Neural cell (in vitro differentiated cells): Measurements from ENCODE around the gene EPB41. TPM values are rescaled to one million over a fixed set of nuclear protein-coding genes. Genes with fewer than 3 reads are reported as not detected.

Source experiments
- H2AFZ ChIP-seq: fragments of 200-600, 300-800 bp; sonication (generic), shearing (Covaris generic); 2 replicates; pipeline ENCODE4 v1.6.0; 2014; ENCODE audit warnings: low read depth, mild to moderate bottlenecking, antibody characterized with exemption, low read length, moderate library complexity
- H3F3A ChIP-seq: fragments of 200-600 bp; shearing (Covaris generic); 2 replicates; pipeline ENCODE4 v1.6.1; 2016; ENCODE audit warnings: mild to moderate bottlenecking, moderate library complexity, mixed read lengths, antibody characterized with exemption, low read length; ENCODE audit not compliant: insufficient read depth, poor library complexity, severe bottlenecking
- H3K27ac ChIP-seq: fragments of 200-600, 300-800 bp; sonication (generic), shearing (Covaris generic); 2 replicates; pipeline ENCODE4 v1.5.1; 2014; ENCODE audit warnings: mild to moderate bottlenecking, low read length, moderate library complexity
- H3K27me3 ChIP-seq: fragments of 300-800, 200-600 bp; sonication (generic), shearing (Covaris generic); 2 replicates; pipeline ENCODE4 v1.6.0; 2014; ENCODE audit warnings: mild to moderate bottlenecking, low read depth, low read length, moderate library complexity; ENCODE audit not compliant: insufficient read depth
- H3K36me3 ChIP-seq: fragments of 300-800, 200-600 bp; sonication (generic), shearing (Covaris generic); 2 replicates; pipeline ENCODE4 v1.5.1; 2014; ENCODE audit warnings: mild to moderate bottlenecking, antibody characterized with exemption, low read length, moderate library complexity; ENCODE audit not compliant: insufficient read depth
- H3K4me2 ChIP-seq: fragments of 300-800, 200-600 bp; sonication (generic), shearing (Covaris generic); 2 replicates; pipeline ENCODE4 v1.6.0; 2014; ENCODE audit warnings: mild to moderate bottlenecking, low read length
- H3K4me3 ChIP-seq: fragments of 300-800, 200-600 bp; sonication (generic), shearing (Covaris generic); 2 replicates; pipeline ENCODE4 v1.5.1; 2014; ENCODE audit warnings: mild to moderate bottlenecking, low read length, moderate library complexity
- H3K79me2 ChIP-seq: fragments of 200-600 bp; shearing (Covaris generic); replicated peaks from 2 replicates; pipeline ENCODE4 v1.6.0; 2014; ENCODE audit warnings: mild to moderate bottlenecking, low read length, moderate library complexity; ENCODE audit not compliant: insufficient read depth
- H3K9ac ChIP-seq: fragments of 300-800, 200-600 bp; sonication (generic), shearing (Covaris generic); 2 replicates; pipeline ENCODE4 v1.6.1; 2016; ENCODE audit warnings: mild to moderate bottlenecking, low read length, mixed read lengths
- H3K9me2 ChIP-seq: fragments of 200-600 bp; shearing (Covaris generic); 2 replicates; pipeline ENCODE4 v1.6.1; 2016; ENCODE audit warnings: mild to moderate bottlenecking, low read length, mixed read lengths; ENCODE audit not compliant: insufficient read depth
- H3K9me3 ChIP-seq: fragments of 200-600, 300-800 bp; sonication (generic), shearing (Covaris generic); 2 replicates; pipeline ENCODE4 v1.6.1; 2016; ENCODE audit warnings: mild to moderate bottlenecking, mixed run types, low read length, moderate library complexity, mixed read lengths
- H4K20me1 ChIP-seq: fragments of 200-600 bp; shearing (Covaris generic); 2 replicates; pipeline ENCODE4 v1.6.1; 2016; ENCODE audit warnings: mild to moderate bottlenecking, mixed run types; ENCODE audit not compliant: insufficient read depth
- EP300 ChIP-seq: fragments of 450-650 bp; conservative IDR thresholded peaks from 2 replicates; pipeline ENCODE4 v1.6.1; 2014; ENCODE audit warnings: antibody characterized with exemption, mild to moderate bottlenecking, moderate library complexity; ENCODE audit not compliant: poor library complexity, severe bottlenecking
- EZH2 ChIP-seq: fragments of 200-600, 300-800 bp; shearing (Covaris generic), sonication (generic); IDR thresholded peaks from 2 replicates; pipeline ENCODE4 v1.6.1; 2014; ENCODE audit warnings: antibody characterized with exemption, low read length, borderline replicate concordance, mild to moderate bottlenecking; ENCODE audit not compliant: insufficient read depth, poor library complexity, severe bottlenecking
- MXI1 ChIP-seq: fragments of 450-650 bp; conservative IDR thresholded peaks from 2 replicates; pipeline ENCODE4 v1.6.1; 2014; ENCODE audit warnings: antibody characterized with exemption, mild to moderate bottlenecking; ENCODE audit not compliant: poor library complexity, severe bottlenecking
- POLR2AphosphoS5 ChIP-seq: IDR thresholded peaks from 2 replicates; pipeline ENCODE4 v1.6.1; 2012
- RAD21 ChIP-seq: fragments of 450-650 bp; conservative IDR thresholded peaks from 2 replicates; pipeline ENCODE4 v1.6.1; 2014; ENCODE audit warnings: antibody characterized with exemption, mild to moderate bottlenecking, moderate library complexity
- SMC3 ChIP-seq: fragments of 450-650 bp; conservative IDR thresholded peaks from 2 replicates; pipeline ENCODE4 v1.6.1; 2014; ENCODE audit warnings: antibody characterized with exemption, mild to moderate bottlenecking, moderate library complexity; ENCODE audit not compliant: poor library complexity
- TAF1 ChIP-seq: IDR thresholded peaks from 2 replicates; pipeline ENCODE4 v1.6.1; 2012; ENCODE audit warnings: low read depth
- polyA plus RNA-seq: library from polyadenylated mRNA; depleted of rRNA; stranded (reverse); fragments of >200 nt; gene quantifications from 2 replicates; pipeline ENCODE4 v1.2.3, GENCODE V29; 2014
- TF ChIP-seq, protein P1 (sequence below): fragments of 450-650 bp; IDR thresholded peaks from 2 replicates; pipeline ENCODE4 v1.5.1; 2014; ENCODE audit warnings: antibody characterized with exemption, mild to moderate bottlenecking, moderate library complexity; ENCODE audit not compliant: poor library complexity, severe bottlenecking
- TF ChIP-seq, protein P2 (sequence below): IDR thresholded peaks from 2 replicates; pipeline ENCODE4 v1.6.1; 2012; ENCODE audit warnings: borderline replicate concordance

EPB41 gene
- polyA plus RNA-seq, 1 donor from 2014 or later, result 62.0 TPM

DNA sequence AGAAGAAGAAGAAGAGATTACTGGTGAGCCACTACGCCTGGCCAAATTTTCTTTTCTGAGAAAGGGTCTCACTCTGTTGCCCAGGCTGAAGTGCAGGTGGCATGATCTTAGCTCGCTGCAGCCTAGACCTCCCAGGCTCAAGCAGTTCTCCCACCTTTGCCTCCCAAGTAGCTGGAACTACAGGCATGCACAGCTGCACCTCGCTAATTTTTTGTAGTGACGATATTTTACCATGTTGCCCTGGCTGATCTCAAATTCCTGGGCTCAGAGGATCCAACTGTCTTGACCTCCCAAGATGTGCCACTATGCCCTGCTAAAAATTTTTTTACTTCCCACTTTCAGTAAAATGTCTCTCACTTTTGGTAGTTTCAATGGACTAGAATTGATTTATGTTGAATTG is 184.9 kb downstream of the EPB41 start:
- no peaks in the 10 kb centered on the region for H3K79me2 ChIP-seq
- no peak for TF ChIP-seq RAD21
- no peak for TF ChIP-seq MXI1
- no peak for TF ChIP-seq EP300
- TF ChIP-seq EZH2, result no peak
- TF ChIP-seq, protein P1, sequence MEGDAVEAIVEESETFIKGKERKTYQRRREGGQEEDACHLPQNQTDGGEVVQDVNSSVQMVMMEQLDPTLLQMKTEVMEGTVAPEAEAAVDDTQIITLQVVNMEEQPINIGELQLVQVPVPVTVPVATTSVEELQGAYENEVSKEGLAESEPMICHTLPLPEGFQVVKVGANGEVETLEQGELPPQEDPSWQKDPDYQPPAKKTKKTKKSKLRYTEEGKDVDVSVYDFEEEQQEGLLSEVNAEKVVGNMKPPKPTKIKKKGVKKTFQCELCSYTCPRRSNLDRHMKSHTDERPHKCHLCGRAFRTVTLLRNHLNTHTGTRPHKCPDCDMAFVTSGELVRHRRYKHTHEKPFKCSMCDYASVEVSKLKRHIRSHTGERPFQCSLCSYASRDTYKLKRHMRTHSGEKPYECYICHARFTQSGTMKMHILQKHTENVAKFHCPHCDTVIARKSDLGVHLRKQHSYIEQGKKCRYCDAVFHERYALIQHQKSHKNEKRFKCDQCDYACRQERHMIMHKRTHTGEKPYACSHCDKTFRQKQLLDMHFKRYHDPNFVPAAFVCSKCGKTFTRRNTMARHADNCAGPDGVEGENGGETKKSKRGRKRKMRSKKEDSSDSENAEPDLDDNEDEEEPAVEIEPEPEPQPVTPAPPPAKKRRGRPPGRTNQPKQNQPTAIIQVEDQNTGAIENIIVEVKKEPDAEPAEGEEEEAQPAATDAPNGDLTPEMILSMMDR, result no peak
- TF ChIP-seq, protein P2, sequence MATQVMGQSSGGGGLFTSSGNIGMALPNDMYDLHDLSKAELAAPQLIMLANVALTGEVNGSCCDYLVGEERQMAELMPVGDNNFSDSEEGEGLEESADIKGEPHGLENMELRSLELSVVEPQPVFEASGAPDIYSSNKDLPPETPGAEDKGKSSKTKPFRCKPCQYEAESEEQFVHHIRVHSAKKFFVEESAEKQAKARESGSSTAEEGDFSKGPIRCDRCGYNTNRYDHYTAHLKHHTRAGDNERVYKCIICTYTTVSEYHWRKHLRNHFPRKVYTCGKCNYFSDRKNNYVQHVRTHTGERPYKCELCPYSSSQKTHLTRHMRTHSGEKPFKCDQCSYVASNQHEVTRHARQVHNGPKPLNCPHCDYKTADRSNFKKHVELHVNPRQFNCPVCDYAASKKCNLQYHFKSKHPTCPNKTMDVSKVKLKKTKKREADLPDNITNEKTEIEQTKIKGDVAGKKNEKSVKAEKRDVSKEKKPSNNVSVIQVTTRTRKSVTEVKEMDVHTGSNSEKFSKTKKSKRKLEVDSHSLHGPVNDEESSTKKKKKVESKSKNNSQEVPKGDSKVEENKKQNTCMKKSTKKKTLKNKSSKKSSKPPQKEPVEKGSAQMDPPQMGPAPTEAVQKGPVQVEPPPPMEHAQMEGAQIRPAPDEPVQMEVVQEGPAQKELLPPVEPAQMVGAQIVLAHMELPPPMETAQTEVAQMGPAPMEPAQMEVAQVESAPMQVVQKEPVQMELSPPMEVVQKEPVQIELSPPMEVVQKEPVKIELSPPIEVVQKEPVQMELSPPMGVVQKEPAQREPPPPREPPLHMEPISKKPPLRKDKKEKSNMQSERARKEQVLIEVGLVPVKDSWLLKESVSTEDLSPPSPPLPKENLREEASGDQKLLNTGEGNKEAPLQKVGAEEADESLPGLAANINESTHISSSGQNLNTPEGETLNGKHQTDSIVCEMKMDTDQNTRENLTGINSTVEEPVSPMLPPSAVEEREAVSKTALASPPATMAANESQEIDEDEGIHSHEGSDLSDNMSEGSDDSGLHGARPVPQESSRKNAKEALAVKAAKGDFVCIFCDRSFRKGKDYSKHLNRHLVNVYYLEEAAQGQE, result no peak
- no peak for TF ChIP-seq POLR2AphosphoS5
- no peak for TF ChIP-seq SMC3
- TF ChIP-seq TAF1, result no peak

DNA sequence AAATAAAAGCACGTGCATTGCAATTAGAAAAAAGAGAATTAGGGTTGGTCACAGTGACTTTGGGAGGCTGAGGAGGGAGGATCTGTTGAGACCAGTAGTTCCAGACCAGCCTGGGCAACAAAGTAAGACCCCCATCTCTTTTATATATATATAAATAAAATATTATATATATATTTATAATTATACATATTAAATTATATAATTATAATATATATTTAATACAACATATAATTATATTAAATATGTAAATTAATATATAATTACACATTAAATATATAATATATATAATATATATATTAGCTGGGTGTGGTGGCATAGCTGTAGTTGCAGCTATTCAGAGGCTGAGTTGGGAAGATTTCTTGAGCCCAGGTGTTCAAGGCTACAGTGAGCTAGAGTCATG is 186.1 kb downstream of the EPB41 start:
- no peak overlapping the region for H2AFZ ChIP-seq
- H3K79me2 ChIP-seq, result no peaks in the 10 kb centered on the region
- no peak overlapping the region for H3K4me3 ChIP-seq
- no peaks in the 10 kb centered on the region for H4K20me1 ChIP-seq
- no peaks in the 10 kb centered on the region for H3K9me3 ChIP-seq
- H3K9me2 ChIP-seq, result no peaks in the 10 kb centered on the region
- no peak overlapping the region for H3K27ac ChIP-seq
- H3K9ac ChIP-seq, result no peak overlapping the region
- H3F3A ChIP-seq, result no peaks in the 10 kb centered on the region
- no peak overlapping the region for H3K4me2 ChIP-seq
- TF ChIP-seq, protein P2, result no peak
- TF ChIP-seq POLR2AphosphoS5, result no peak
- TF ChIP-seq TAF1, result no peak
- no peak for TF ChIP-seq EZH2
- TF ChIP-seq SMC3, result no peak
- H3K27me3 ChIP-seq, result no peaks in the 10 kb centered on the region
- peaks cover 5% of the 10 kb centered on the region for H3K36me3 ChIP-seq

More for the DNA sequence above, 184.9 kb downstream of the EPB41 start:
- peaks cover 5% of the 10 kb centered on the region for H3K36me3 ChIP-seq
- H3K9me2 ChIP-seq, result no peaks in the 10 kb centered on the region
- no peak overlapping the region for H3K27ac ChIP-seq
- H2AFZ ChIP-seq, result no peak overlapping the region
- no peak overlapping the region for H3K4me3 ChIP-seq
- no peak overlapping the region for H3K4me2 ChIP-seq
- no peaks in the 10 kb centered on the region for H4K20me1 ChIP-seq
- H3K9ac ChIP-seq, result no peak overlapping the region
- H3F3A ChIP-seq, result no peaks in the 10 kb centered on the region
- no peaks in the 10 kb centered on the region for H3K27me3 ChIP-seq
- H3K9me3 ChIP-seq, result no peaks in the 10 kb centered on the region
